Activated naive CD4-positive, alpha-beta T cell treated with anti-CD3 and anti-CD28 coated beads, Interleukin-2, amount 50 U/mL, for 72 hours (primary cell): ENCODE results near the gene SH3TC2. TPM values are rescaled to one million over a fixed set of nuclear protein-coding genes. Genes with fewer than 3 reads are reported as not detected.

Experiments used
- ATAC-seq, 2 donors: fragments of 150-1000 bp; cut with Tn5 transposase; 2 replicates each; pipeline ENCODE4 v1.10.0; 2021; ENCODE audit warnings: mild to moderate bottlenecking in 2 of 2, moderate library complexity in 2 of 2
- DNase-seq, 2 donors: peaks; one replicate each; pipeline ENCODE4 v3.0.0; 2021 to 2022; ENCODE audit warnings: low spot score in 2 of 2
- H3K27ac Mint-ChIP-seq, 2 donors: one replicate each; pipeline ENCODE4 v1.8.0; 2022; ENCODE audit warnings: mild to moderate bottlenecking in 2 of 2, mixed read lengths in 2 of 2
- H3K36me3 Mint-ChIP-seq, 2 donors: one replicate each; pipeline ENCODE4 v1.8.0; 2022; ENCODE audit warnings: mixed read lengths in 2 of 2
- H3K9me3 Mint-ChIP-seq, 2 donors: one replicate each; pipeline ENCODE4 v1.8.0; 2022; ENCODE audit warnings: mixed read lengths in 2 of 2
- total RNA-seq, 2 donors: library from RNA; stranded (reverse); gene quantifications; one replicate each; pipeline ENCODE4 v1.2.3, GENCODE V29; 2022

SH3TC2 gene
- total RNA-seq, 2 donors from 2014 or later = not detected

DNA sequence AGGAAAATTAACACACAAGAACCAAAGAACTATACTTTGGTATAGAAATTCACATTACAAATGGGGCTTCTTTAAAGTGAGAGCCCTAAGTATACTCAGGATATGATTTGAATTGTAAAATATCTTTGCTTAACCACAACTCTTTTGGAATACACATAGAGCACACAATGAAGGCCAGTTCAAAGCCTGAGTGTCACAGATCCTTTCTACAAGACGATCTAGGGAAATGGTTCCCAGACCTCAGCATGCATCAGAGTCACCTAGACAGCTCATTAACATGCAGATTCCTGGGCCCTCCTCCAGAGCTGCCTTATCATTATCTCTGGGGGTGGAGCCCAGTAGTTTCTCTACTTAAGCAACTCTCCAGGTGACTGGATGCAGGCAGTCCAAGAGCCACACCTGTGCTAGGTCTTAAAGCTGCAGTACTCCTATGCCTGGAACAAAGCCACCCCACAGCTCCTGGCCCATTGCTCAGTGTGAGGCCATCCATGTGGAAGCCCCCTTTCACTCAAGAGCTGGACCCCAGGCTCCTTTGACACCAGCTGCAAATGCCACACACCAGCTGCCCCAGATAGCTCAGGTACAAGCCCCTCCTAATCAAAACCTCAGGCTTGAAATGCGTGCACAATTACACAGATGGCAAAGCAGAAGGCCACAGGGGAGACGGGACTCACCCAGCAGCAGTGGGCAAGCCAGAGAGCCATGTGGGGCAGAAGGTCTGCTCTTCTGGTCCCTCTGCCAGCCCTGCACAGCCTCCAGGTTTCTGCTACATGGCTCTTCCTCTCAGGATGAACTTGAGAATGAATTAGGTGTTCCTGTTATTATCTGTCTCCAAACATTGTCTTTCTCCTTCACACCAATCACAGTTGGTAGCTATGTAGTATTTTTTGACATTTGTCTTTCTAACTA, 106.1 kb downstream of the SH3TC2 start:
- no peaks in the 10 kb centered on the region for H3K36me3 Mint-ChIP-seq
- ATAC-seq = no peak
- DNase-seq = no peak
- no peak overlapping the region for H3K27ac Mint-ChIP-seq
- no peaks in the 10 kb centered on the region for H3K9me3 Mint-ChIP-seq

Other genes starting within 250 kb of the SH3TC2 start
- gene ADRB2, start 236.5 kb downstream of the SH3TC2 start, total RNA-seq = 1 to 10 TPM in 1 of 2 donors, under 1 TPM in 1; 0.29 to 1.1 TPM
- gene ABLIM3, start 78.4 kb upstream of the SH3TC2 start, total RNA-seq = under 1 TPM; 0.14 to 0.53 TPM
- gene AFAP1L1, start 208.8 kb upstream of the SH3TC2 start, total RNA-seq = under 1 TPM; 0.07 to 0.99 TPM